ENCODE data around the gene ZRANB1. TPM values are rescaled to one million over a fixed set of nuclear protein-coding genes. Genes with fewer than 3 reads are reported as not detected.
"Not testable (repeated sequence)": the region's sequence is repeated elsewhere in the genome, so short reads cannot be mapped to it uniquely, and the experiment has no call there.

ZRANB1 gene
- total and polyA plus RNA-seq, 2 donors (not counting 1 experiment from before 2014, with no cell fraction given): 26.5 to 39.3 TPM

GRCh38 chr10:124912101-124912886 lies 29.6 kb upstream of the ZRANB1 start:
- H3K9me3 ChIP-seq (ENCODE audit: control insufficient read depth, insufficient read depth, low read depth, low read length): no peaks in the 10 kb centered on the region
- H3K4me2 ChIP-seq (ENCODE audit: extremely low read depth, insufficient read depth, low read length): peak overlapping the region; percentile 67
- H3K36me3 ChIP-seq (ENCODE audit: control insufficient read depth, insufficient read depth, low read length): no peaks in the 10 kb centered on the region
- H4K20me1 ChIP-seq (ENCODE audit: control insufficient read depth, extremely low read depth, insufficient read depth, low read length): no peaks in the 10 kb centered on the region
- peak overlapping the region; percentile 78 for H2AFZ ChIP-seq (ENCODE audit: low read length)
- H3K27ac ChIP-seq (ENCODE audit: insufficient read depth, low read length): peak overlapping the region; percentile 64
- H3K9ac ChIP-seq (ENCODE audit: insufficient read depth, low read length): no peak overlapping the region
- H3K4me3 ChIP-seq (replicated peaks in 1 of 4; ENCODE audit: control extremely low read depth in 1 of 4, insufficient read depth in 1 of 4, low read depth in 3 of 4, low read length in 4 of 4): no peak overlapping the region
- DNase-seq (ENCODE audit: low read depth in 2 of 2): no peak
- TF ChIP-seq, protein P1, sequence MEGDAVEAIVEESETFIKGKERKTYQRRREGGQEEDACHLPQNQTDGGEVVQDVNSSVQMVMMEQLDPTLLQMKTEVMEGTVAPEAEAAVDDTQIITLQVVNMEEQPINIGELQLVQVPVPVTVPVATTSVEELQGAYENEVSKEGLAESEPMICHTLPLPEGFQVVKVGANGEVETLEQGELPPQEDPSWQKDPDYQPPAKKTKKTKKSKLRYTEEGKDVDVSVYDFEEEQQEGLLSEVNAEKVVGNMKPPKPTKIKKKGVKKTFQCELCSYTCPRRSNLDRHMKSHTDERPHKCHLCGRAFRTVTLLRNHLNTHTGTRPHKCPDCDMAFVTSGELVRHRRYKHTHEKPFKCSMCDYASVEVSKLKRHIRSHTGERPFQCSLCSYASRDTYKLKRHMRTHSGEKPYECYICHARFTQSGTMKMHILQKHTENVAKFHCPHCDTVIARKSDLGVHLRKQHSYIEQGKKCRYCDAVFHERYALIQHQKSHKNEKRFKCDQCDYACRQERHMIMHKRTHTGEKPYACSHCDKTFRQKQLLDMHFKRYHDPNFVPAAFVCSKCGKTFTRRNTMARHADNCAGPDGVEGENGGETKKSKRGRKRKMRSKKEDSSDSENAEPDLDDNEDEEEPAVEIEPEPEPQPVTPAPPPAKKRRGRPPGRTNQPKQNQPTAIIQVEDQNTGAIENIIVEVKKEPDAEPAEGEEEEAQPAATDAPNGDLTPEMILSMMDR (conservative IDR thresholded peaks at IDR 0.05 in 1 of 2, IDR thresholded peaks at IDR 0.05 in 1 of 2; ENCODE audit: low read depth in 1 of 2, low read length in 2 of 2): no peak
- TF ChIP-seq EZH2 (IDR thresholded peaks at IDR 0.05; ENCODE audit: low read length, missing control alignments): no peak
- no peaks in the 10 kb centered on the region for H3K27me3 ChIP-seq (ENCODE audit: control insufficient read depth, insufficient read depth, low read length)
- H3K4me1 ChIP-seq (ENCODE audit: control insufficient read depth, extremely low read depth, insufficient read depth, low read length): peaks cover 17% of the 10 kb centered on the region
- H3K79me2 ChIP-seq (ENCODE audit: control insufficient read depth, insufficient read depth, low read length): peaks cover 2% of the 10 kb centered on the region

- H3K4me1 ChIP-seq (ENCODE audit: control insufficient read depth, extremely low read depth, insufficient read depth, low read length): peaks cover 13% of the 10 kb centered on the region
- no peak overlapping the region for H3K27ac ChIP-seq (ENCODE audit: insufficient read depth, low read length)
- no peaks in the 10 kb centered on the region for H3K36me3 ChIP-seq (ENCODE audit: control insufficient read depth, insufficient read depth, low read length)
- no peak overlapping the region for H3K4me2 ChIP-seq (ENCODE audit: extremely low read depth, insufficient read depth, low read length)
- no peak for DNase-seq (ENCODE audit: low read depth in 2 of 2)
- peaks cover 11% of the 10 kb centered on the region for H3K79me2 ChIP-seq (ENCODE audit: control insufficient read depth, insufficient read depth, low read length)
- no peak for TF ChIP-seq EZH2 (IDR thresholded peaks at IDR 0.05; ENCODE audit: low read length, missing control alignments)
- TF ChIP-seq, protein P1 (conservative IDR thresholded peaks at IDR 0.05 in 1 of 2, IDR thresholded peaks at IDR 0.05 in 1 of 2; ENCODE audit: low read depth in 1 of 2, low read length in 2 of 2): no peak
- H3K9ac ChIP-seq (ENCODE audit: insufficient read depth, low read length): no peak overlapping the region
- H2AFZ ChIP-seq (ENCODE audit: low read length): no peak overlapping the region
- no peaks in the 10 kb centered on the region for H3K27me3 ChIP-seq (ENCODE audit: control insufficient read depth, insufficient read depth, low read length)
- H3K9me3 ChIP-seq (ENCODE audit: control insufficient read depth, insufficient read depth, low read depth, low read length): no peaks in the 10 kb centered on the region
- H4K20me1 ChIP-seq (ENCODE audit: control insufficient read depth, extremely low read depth, insufficient read depth, low read length): no peaks in the 10 kb centered on the region
- no peak overlapping the region for H3K4me3 ChIP-seq (replicated peaks in 1 of 4; ENCODE audit: control extremely low read depth in 1 of 4, insufficient read depth in 1 of 4, low read depth in 3 of 4, low read length in 4 of 4)
Observed at GRCh38 chr10:124913167-124913566, 28.8 kb upstream of the ZRANB1 start.

GRCh38 chr10:124914398-124914797 lies 27.5 kb upstream of the ZRANB1 start:
- not testable (repeated sequence) for H3K27ac ChIP-seq (ENCODE audit: insufficient read depth, low read length); H2AFZ ChIP-seq (ENCODE audit: low read length); DNase-seq (ENCODE audit: low read depth in 2 of 2); H3K9me3 ChIP-seq (ENCODE audit: control insufficient read depth, insufficient read depth, low read depth, low read length); H3K4me2 ChIP-seq (ENCODE audit: extremely low read depth, insufficient read depth, low read length); H3K36me3 ChIP-seq (ENCODE audit: control insufficient read depth, insufficient read depth, low read length); H3K4me3 ChIP-seq (replicated peaks in 1 of 4; ENCODE audit: control extremely low read depth in 1 of 4, insufficient read depth in 1 of 4, low read depth in 3 of 4, low read length in 4 of 4); H4K20me1 ChIP-seq (ENCODE audit: control insufficient read depth, extremely low read depth, insufficient read depth, low read length); H3K27me3 ChIP-seq (ENCODE audit: control insufficient read depth, insufficient read depth, low read length); H3K9ac ChIP-seq (ENCODE audit: insufficient read depth, low read length)
- peaks cover 13% of the 10 kb centered on the region for H3K4me1 ChIP-seq (ENCODE audit: control insufficient read depth, extremely low read depth, insufficient read depth, low read length)
- H3K79me2 ChIP-seq (ENCODE audit: control insufficient read depth, insufficient read depth, low read length): peaks cover 23% of the 10 kb centered on the region

Data from fibroblast of lung (primary cell).